Stimulated activated CD4-positive, alpha-beta T cell treated with anti-CD3 and anti-CD28 coated beads, Interleukin-12 subunit alpha, Interleukin-12 subunit beta, amount 100 ng/mL, for 4 hours (primary cell): Measurements from ENCODE around the gene MINDY3.
"Not testable (repeated sequence)": the region's sequence is repeated elsewhere in the genome, so short reads cannot be mapped to it uniquely, and the experiment has no call there.

ENCODE experiments used
- DNase-seq: peaks from one replicate; pipeline ENCODE4 v3.0.0-alpha.2; 2020

The MINDY3 gene

GRCh38 chr10:15859906-15860691 is at the start of gene MINDY3:
Gene MINDY3, minus strand, starts transcription at chr10:15860507. Its CDS starts 208 bp downstream, at chr10:15860299.
- peak; percentile 75 for DNase-seq

DNA sequence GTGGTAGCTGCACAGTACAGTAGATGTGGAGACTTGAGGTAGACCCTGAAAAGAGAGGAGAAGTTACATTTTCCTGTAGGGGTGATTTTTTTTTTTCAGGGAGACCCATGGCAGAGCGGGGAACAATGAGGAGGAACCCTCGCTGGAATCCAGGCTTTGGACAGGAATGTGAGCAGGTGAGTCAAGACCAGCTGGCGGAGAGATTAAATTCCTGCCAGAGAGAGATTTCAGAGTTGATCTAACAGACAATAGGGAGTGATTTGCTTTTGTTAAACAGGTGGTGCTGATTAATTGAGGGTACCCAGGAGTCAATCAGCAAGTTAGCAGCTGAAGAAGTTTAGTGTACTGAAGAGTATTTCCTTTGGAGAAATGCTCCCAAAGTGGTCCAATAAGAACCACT is 41.6 kb upstream of the MINDY3 start:
- no peak for DNase-seq

DNA sequence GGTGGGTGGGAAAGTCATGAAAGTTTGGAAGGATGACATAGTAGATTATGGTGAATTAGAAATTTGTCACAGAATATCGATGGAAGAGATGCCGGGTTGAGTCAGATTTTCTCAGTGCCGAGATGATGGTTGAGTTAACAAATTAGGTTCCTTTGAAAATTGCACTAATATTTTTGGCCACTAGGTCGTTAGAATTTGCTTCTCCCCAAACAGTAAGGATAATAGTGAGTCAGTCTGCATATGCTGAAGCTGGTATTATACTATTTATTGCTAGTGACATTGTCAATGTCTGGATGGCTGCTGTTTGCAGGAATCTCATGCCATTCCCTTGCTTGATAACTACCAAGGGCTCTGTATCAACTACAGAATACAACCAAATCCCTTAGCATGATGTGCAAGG is 37.7 kb upstream of the MINDY3 start:
- DNase-seq: no peak

- no peak for DNase-seq
These were observed 37.0 kb upstream of the MINDY3 start for GRCh38 chr10:15897287-15897686.

DNA sequence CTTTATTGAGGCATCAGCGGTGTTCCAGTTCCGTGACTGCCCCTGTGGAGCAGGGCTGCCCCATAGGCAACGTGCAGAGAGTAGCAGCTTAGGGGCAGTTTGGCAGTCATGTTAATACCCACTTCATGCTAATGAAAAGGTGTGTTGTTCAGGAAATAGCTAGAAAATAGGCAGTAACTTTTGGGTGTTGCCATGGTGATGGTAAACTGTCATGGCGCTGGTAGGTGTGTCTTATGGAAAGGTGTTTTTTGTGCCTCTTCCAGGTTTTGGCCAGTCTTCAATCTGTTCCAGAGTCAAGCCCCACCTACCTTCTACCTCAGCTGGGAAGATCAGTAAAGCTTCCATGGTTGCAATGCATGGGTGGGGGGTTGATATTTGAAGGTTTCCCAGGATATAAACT is 36.3 kb upstream of the MINDY3 start:
- no peak for DNase-seq

- DNase-seq: no peak
These were observed 24.1 kb upstream of the MINDY3 start for GRCh38 chr10:15884447-15884846.

DNA sequence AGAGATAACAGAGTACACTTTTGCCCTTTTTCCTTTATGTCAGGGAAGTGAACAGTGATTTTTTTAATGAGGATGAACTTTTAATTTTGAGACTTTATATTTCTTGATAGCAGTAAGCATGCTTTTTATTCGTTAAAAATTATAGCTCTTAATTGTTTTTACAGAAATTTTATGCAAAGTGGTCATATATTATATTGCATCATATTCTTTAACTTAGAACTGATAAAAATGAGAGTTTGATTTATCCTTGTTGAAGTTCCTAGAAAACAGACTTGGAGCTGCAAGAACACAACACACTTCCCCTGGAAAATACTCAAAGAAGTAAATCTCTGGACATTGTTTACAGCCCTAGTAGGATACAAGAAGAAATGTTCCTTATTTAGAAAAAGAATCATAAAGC is 21.2 kb upstream of the MINDY3 start:
- DNase-seq: no peak

DNA sequence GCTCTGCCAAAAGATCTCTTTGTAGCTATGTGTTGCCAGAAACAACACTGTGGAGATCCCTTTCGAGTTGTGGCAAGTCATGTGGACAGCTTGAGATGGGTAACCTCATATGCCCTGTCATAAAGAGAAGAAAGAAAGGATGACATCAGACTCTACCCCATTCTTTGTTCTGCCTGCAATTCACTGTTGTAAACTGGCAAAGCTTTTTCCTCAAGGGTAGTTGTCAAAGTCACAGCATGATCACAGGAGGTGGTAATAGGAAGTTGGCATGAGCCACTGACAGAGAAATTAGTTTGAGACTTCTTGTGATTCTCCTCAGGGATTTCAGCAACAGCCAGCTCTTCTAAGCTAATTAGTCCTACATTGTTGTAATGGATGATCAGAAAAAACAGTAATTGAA is 19.4 kb upstream of the MINDY3 start:
- DNase-seq: no peak

DNA sequence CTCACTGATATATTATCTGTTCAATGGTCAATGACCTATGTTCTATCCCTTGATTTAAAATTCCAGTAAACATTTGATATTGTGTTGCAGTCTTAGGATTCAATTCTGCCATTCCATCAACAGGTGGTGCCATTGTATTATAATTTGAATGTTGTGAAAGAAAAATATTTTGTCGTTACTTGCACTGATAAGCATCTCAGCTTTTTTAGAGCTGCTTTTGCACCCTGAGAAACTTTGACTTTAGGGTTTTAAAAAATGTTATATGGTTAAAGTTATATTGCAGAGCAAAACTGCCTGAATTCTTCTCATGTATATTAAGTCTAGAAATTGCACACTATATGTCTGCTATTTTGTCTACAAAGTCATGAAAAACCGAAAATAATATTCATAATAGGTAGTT is 18.8 kb upstream of the MINDY3 start:
- no peak for DNase-seq

- no peak for DNase-seq
These were observed 17.7 kb upstream of the MINDY3 start for GRCh38 chr10:15877836-15878576.

DNA sequence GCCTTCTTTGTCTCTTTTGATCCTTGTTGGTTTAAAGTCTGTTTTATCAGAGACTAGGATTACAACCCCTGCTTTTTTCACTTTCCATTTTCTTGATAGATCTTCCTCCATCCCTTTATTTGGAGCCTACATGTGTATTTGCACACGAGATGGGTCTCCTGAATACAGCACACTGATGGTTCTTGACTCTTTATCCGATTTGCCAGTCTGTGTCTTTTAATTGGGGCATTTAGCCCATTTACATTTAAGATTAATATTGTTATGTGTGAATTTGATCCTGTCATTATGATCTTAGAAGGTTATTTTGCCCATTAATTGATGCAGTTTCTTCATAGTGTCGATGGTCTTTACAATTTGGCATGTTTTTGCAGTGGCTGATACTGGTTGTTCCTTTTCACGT is 16.0 kb upstream of the MINDY3 start:
- DNase-seq: not testable (repeated sequence)

DNA sequence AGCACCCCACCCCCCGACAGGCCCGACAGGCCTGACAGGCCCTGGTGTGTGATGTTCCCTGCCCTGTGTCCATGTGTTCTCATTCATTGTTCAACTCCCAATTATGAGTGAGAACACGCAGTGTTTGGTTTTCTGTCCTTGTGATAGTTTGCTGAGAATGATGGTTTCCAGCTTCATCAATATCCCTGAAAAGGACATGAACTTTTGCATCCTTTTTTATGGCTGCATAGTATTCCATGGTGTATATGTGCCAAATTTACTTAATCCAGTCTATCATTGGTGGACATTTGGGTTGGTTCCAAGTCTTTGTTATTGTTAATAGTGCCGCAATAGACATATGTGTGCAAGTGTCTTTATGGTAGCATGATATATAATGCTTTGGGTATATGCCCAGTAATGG is 12.3 kb upstream of the MINDY3 start:
- DNase-seq: not testable (repeated sequence)

GRCh38 chr10:15871823-15872222 is 11.5 kb upstream of the MINDY3 start:
- DNase-seq: no peak

DNA sequence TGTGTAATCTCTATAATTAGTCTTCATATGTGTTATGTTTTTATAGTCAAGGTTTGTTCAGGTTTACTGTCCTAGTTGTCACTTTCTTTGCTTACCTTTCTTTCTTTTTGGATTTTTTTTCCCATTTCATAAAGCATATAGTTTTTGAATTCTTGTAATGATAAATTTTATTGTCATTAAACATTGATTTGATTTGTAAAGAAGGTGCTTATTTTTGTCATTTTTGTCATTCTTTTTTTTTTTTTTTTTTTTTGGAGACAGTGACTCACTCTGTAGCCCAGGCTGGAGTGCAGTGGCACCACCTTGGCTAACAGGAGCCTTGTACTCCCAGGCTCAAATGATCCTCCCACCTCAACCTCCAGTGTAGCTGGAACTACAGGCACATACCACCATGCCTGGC is 9.6 kb upstream of the MINDY3 start:
- DNase-seq: no peak

GRCh38 chr10:15868006-15868405 is 7.7 kb upstream of the MINDY3 start:
- no peak for DNase-seq

DNA sequence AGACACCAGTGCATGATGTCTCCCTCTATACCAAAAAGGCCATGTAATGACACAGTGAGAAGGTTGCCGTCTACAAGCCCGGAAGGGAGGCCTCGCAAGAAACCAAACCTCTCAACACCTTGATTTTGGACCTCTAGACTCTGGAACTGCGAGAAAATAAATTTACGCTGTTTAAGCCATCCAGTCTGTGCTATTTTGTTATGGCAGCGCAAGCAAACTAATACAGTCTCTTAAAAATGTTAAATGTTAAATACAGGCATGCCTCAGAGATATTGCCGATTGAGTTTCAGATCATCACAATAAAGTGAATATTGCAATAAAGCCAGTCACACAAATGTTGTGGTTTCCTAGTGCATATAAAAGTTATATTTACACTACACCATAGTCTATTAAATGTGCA is 5.0 kb upstream of the MINDY3 start:
- DNase-seq: no peak

DNA sequence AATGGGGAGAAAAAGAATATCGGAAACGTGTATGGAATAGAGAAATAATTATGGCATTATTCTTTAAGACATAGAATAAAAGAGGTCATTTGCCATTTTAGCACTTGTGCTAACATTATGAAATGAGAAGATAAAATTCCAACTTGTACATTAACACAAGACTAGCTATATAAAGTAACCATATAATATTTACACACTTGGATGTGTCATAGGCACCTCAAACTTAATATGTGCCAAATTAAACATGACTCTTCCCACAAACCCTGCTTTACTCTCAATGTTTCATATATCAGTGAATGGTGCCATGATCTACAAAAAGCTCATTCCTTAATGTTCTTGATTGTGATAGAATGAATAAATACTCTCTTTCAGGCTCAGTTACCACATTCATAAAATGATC is 4.1 kb upstream of the MINDY3 start:
- DNase-seq: no peak

DNA sequence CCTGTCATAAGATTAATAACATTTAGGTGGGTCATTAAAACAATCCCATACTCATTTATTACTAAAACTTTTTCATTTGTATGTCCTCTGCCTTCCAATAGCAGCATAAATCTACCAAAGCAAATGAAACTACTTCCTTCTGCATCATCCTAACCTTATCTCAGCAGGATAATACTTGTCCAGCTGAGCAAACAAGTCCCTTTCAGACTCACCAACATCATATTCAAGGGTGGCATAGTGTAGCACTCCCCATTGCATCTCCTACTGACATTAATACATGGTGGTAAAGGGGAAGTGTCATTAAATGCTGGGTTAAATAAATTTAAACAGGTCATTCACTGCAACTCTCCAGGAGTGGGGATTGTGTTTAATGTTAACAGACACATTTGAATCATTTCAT is 3.4 kb upstream of the MINDY3 start:
- no peak for DNase-seq

GRCh38 chr10:15863323-15863722 is 3.0 kb upstream of the MINDY3 start:
- DNase-seq: no peak

DNA sequence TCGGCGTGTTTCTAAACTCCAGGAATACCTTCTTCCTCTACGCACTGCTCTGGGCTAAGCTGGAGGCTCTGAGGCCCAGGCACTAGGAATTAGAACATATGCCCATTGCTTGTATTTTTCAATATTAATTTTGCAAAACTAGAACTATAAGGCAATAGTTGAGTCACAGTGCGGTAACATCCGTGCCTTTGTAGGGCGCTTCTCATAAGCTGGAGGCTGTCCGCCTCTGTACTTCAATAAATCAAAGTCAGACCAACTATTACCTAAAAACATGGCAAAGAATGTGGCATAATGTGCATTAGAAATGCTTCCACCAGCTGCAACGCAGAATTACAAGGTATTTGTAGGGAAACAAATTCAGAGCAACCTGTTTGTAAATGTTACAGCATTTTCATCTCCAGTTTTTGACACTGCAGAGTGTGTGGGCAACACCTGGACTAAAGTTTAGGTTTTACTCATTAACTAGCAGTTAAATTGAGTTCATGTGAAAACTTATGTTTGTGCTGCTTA is 440 bp upstream of the MINDY3 start:
- no peak for DNase-seq

DNA sequence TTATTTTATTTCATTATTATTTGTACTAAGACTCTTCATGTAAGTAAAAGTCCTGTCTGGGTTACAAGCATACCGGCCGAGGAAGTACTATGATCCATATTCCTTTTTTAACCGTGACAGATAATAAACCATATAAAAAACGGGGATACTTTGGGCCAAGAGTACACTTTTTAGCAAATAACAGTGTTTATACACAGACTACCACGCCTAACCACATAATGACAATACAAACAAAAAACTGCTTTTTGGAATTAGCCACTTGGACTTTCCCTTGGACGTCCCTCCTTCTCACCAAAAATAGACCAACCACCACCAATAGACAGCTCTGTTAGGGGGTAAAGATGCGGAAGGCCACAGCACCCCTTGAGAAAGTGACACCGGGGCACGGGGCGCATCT is 800 bp downstream of the MINDY3 start:
- no peak for DNase-seq

DNA sequence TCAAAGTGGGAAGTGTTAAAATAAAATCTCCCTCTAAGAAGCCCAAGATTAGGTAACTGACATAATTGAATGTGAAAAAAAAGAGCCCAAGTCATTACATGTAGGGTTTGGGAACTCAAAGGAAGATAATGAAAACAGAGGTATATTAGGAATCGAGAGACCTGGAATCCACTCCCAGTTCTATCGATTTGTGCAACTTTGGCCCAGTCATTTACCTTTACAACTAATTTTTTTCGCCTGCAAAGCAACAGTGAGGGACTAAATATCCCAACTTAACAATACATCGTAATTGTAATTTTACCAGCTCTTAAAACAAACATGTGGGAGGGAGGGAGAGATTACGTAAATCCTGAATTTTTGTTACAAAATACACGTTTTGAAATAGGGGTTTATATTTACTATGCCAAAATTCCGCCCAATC is 1.4 kb downstream of the MINDY3 start:
- no peak for DNase-seq

DNA sequence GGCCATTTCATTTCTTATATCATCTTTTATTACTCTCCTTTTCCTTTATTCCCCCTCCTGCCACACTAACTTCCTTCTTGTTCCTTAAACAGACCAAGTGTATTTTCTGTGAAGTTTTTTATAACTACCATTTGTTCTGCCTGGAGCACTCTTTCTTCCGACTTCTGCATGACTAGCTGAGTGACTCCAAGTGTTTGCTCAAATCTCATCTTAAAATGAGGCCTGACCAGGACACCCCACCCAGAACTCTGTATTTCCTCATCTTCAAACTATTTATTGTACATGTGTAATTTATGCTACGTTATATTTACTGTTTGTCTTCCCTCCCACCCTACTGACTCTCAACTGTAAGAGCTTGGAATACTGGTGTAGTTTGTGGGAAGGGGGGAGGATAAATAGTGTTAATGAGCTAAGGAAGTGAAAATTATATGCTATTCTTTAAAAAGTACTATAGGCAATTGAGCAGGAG is 3.2 kb downstream of the MINDY3 start:
- no peak for DNase-seq

DNA sequence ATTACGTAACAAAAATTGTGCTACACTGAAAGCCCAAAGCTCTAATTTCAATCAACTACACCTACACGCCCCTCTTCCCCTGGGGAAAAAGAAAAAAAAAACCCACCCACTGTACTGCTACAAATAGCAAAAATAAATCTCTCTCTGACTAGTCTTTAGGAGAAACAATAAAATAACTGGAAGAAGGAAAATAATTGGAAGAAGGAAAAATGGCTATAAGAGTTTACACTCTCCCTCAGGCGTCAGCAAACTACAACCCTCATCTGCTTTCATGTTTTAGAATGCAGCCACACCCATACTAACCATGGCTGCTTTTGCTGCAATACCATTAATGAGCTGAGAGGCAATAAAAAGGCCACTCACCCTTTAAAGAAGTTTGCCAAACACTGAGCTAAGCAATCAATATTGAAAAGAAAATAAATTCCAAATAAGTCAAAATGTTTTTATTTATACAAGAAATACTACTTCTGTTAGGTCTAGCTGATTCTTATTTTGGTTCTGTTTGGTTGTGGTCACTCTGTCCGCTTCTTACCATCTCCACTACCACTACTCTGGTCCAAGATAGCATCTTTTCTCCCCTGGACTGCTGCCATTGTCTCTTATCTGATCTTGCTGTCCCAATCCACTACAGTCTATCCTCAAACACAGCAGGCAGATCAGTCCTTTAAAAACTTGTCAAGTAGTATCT is 3.8 kb downstream of the MINDY3 start:
- no peak for DNase-seq
